Measurements from ENCODE around the gene DNASE2B. TPM values are rescaled to one million over a fixed set of nuclear protein-coding genes. Genes with fewer than 3 reads are reported as not detected.

DNASE2B gene
- polyA plus RNA-seq, 1 donor (not counting 4 experiments of a cell fraction or from before 2014, with no cell fraction given), result not detected

GRCh38 chr1:84374991-84375696 is 23.1 kb upstream of the DNASE2B start:
- H3K9ac ChIP-seq (ENCODE audit: control insufficient read depth, extremely low read depth, insufficient read depth, low read length), result no peak overlapping the region
- H3K4me3 ChIP-seq (ENCODE audit: control insufficient read depth in 2 of 3, extremely low read depth in 1 of 3, insufficient read depth in 2 of 3, low read depth in 1 of 3, low read length in 3 of 3), result no peak overlapping the region
- dilution Hi-C loops (cut with MboI; ENCODE audit: extremely low pct_ligation_motif_present, low sequenced_read_pairs), result no loop called here
- TF ChIP-seq CTCF (optimal IDR thresholded peaks at IDR 0.05 in 1 of 3, IDR thresholded peaks at IDR 0.05 in 1 of 3, conservative IDR thresholded peaks at IDR 0.05 in 1 of 3; ENCODE audit: extremely low read depth in 1 of 3, insufficient read depth in 2 of 3, low read length in 3 of 3) (no peak), EZH2 (IDR thresholded peaks at IDR 0.05; ENCODE audit: low read length) (no peak)
- H2AFZ ChIP-seq (ENCODE audit: control insufficient read depth, low read length), result no peak overlapping the region
- H3K4me1 ChIP-seq (ENCODE audit: control insufficient read depth, extremely low read depth, insufficient read depth, low read length), result peaks cover 14% of the 10 kb centered on the region
- no peak for DNase-seq (ENCODE audit: low read depth, low spot score)
- no peak overlapping the region for H3K4me2 ChIP-seq (ENCODE audit: control insufficient read depth, extremely low read depth, insufficient read depth, low read depth, low read length)
- no peaks in the 10 kb centered on the region for H3K79me2 ChIP-seq (ENCODE audit: control insufficient read depth, insufficient read depth, low read length)
- no peaks in the 10 kb centered on the region for H4K20me1 ChIP-seq (ENCODE audit: control insufficient read depth, extremely low read depth, insufficient read depth, low read length)
- H3K9me1 ChIP-seq (ENCODE audit: control insufficient read depth, extremely low read depth, insufficient read depth, low read length), result no peaks in the 10 kb centered on the region
- H3K27ac ChIP-seq (ENCODE audit: control insufficient read depth, insufficient read depth, low read length), result no peak overlapping the region
- no peaks in the 10 kb centered on the region for H3K9me3 ChIP-seq (ENCODE audit: control insufficient read depth, low read depth, low read length)
- no peak for FAIRE-seq
- H3K27me3 ChIP-seq (ENCODE audit: control insufficient read depth, extremely low read depth, insufficient read depth, low read length), result no peaks in the 10 kb centered on the region
- no peaks in the 10 kb centered on the region for H3K36me3 ChIP-seq (ENCODE audit: control insufficient read depth in 2 of 2, extremely low read depth in 1 of 2, insufficient read depth in 2 of 2, low read length in 2 of 2)

- Histone ChIP-seq H3K79me2 (ENCODE audit: control insufficient read depth, insufficient read depth, low read length) (no peaks in the 10 kb centered on the region), H3K4me2 (ENCODE audit: control insufficient read depth, extremely low read depth, insufficient read depth, low read depth, low read length) (no peak overlapping the region), H3K36me3 (ENCODE audit: control insufficient read depth in 2 of 2, extremely low read depth in 1 of 2, insufficient read depth in 2 of 2, low read length in 2 of 2) (no peaks in the 10 kb centered on the region), H3K9ac (ENCODE audit: control insufficient read depth, extremely low read depth, insufficient read depth, low read length) (no peak overlapping the region), H3K4me3 (ENCODE audit: control insufficient read depth in 2 of 3, extremely low read depth in 1 of 3, insufficient read depth in 2 of 3, low read depth in 1 of 3, low read length in 3 of 3) (no peak overlapping the region), H3K27ac (ENCODE audit: control insufficient read depth, insufficient read depth, low read length) (no peak overlapping the region), H2AFZ (ENCODE audit: control insufficient read depth, low read length) (no peak overlapping the region), H3K4me1 (ENCODE audit: control insufficient read depth, extremely low read depth, insufficient read depth, low read length) (peaks cover 14% of the 10 kb centered on the region), H3K27me3 (ENCODE audit: control insufficient read depth, extremely low read depth, insufficient read depth, low read length) (no peaks in the 10 kb centered on the region), H4K20me1 (ENCODE audit: control insufficient read depth, extremely low read depth, insufficient read depth, low read length) (no peaks in the 10 kb centered on the region), H3K9me1 (ENCODE audit: control insufficient read depth, extremely low read depth, insufficient read depth, low read length) (no peaks in the 10 kb centered on the region), H3K9me3 (ENCODE audit: control insufficient read depth, low read depth, low read length) (no peaks in the 10 kb centered on the region)
- TF ChIP-seq CTCF (optimal IDR thresholded peaks at IDR 0.05 in 1 of 3, IDR thresholded peaks at IDR 0.05 in 1 of 3, conservative IDR thresholded peaks at IDR 0.05 in 1 of 3; ENCODE audit: extremely low read depth in 1 of 3, insufficient read depth in 2 of 3, low read length in 3 of 3) (no peak), EZH2 (IDR thresholded peaks at IDR 0.05; ENCODE audit: low read length) (no peak)
- dilution Hi-C loops (cut with MboI; ENCODE audit: extremely low pct_ligation_motif_present, low sequenced_read_pairs), result no loop called here
- no peak for DNase-seq (ENCODE audit: low read depth, low spot score)
- FAIRE-seq, result no peak
Measured at GRCh38 chr1:84376000-84376910, 22.0 kb upstream of the DNASE2B start.
